D721Med (cell line): ENCODE results near the gene TM4SF1.

Experiments used
- DNase-seq: peaks from one replicate; pipeline ENCODE4 v3.0.0; 2011; ENCODE audit warnings: low spot score; ENCODE audit not compliant: insufficient read length
- FAIRE-seq: peaks from 2 replicates; lab custom pipeline; 2011; peaks lifted over from hg19 to GRCh38; lab: Jason Lieb, UNC
- CTCF ChIP-seq: IDR thresholded peaks from 2 replicates; pipeline ENCODE4 v1.5.1; 2012; ENCODE audit warnings: mild to moderate bottlenecking, control low read depth; ENCODE audit not compliant: insufficient read depth; ENCODE audit errors: missing control alignments

The TM4SF1 gene

GRCh38 chr3:149374793-149375500 is 2.5 kb downstream of the TM4SF1 start:
- DNase-seq (no peak), FAIRE-seq (no peak)
- TF ChIP-seq CTCF, result no peak

- TF ChIP-seq CTCF, result no peak
- FAIRE-seq (no peak), DNase-seq (no peak)
These were observed 3.1 kb downstream of the TM4SF1 start for GRCh38 chr3:149374391-149374790.

- DNase-seq (no peak), FAIRE-seq (no peak)
- TF ChIP-seq CTCF, result no peak
These were observed 4.0 kb downstream of the TM4SF1 start for GRCh38 chr3:149373235-149374125.

GRCh38 chr3:149371723-149372114 is 5.7 kb downstream of the TM4SF1 start:
- DNase-seq (no peak), FAIRE-seq (no peak)
- TF ChIP-seq CTCF, result no peak

GRCh38 chr3:149371001-149371722 is 6.3 kb downstream of the TM4SF1 start:
- FAIRE-seq (no peak), DNase-seq (no peak)
- no peak for TF ChIP-seq CTCF

GRCh38 chr3:149369991-149370866 is 7.2 kb downstream of the TM4SF1 start:
- FAIRE-seq, result no peak
- TF ChIP-seq CTCF, result no peak
- no peak for DNase-seq
